ENCODE results near the gene CHAF1A. TPM values are rescaled to one million over a fixed set of nuclear protein-coding genes. Genes with fewer than 3 reads are reported as not detected.

The CHAF1A gene
- total RNA-seq, 1 experiment from 2014 or later: 12.9 TPM

DNA sequence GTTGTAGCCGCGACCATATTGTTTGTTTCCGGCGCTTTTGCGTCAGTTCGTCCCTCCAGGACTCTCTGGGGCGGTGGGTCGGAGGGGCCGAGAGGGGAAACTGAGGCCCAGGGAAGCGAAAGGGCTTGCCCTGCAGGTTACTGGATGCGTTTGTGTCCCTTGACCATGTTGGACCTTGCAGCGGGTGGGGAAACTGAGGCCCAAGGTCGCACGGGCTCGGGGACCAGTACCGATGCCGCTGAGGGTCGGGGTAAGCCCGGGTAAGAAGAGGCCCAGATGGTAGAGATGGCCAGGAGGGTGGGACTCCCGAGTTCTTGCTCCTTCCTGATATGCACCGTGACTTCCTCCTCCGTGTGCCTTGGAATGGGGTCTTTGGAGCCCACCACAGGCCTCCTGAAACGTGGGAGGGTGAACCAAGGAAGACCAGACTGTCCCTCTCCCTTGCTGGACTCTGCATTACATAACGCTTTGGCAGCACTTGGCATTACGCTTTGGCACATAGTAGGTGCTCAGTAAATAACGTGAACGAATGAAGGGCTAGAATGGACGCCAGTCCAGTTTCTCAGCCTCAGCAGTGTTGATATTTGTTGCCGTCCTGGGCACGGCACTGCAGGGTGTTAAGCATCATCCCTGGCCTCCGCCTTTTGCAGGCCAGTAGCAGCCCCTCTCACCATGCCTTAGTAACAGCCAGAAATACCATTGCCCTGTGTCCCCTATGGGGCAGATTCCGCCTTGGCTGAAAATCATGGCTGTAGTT lies 743 bp downstream of the CHAF1A start:
- DNase-seq (ENCODE audit: low read depth): no peak

DNA sequence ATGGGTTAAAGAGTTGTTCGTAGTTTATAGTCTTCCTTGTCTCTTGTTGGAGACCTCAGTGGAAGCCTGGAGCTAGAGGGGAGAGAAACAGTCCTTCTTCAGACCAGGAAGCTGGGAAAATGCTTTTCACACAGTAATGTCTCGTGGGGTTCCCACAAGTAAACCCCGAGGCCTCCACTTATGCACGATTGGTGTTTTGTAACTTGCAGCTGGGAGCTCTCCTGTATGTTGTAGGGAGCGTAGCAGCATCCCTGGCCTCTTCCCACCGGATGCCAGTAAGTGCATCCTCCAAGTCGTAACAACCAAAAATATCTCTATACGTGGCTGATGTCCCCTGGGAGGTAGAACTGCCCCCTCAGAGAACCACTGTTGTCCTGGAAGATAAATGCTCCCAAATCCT lies 3.5 kb downstream of the CHAF1A start:
- DNase-seq (ENCODE audit: low read depth): no peak

- no peak for DNase-seq (ENCODE audit: low read depth)
These were observed 4.2 kb downstream of the CHAF1A start for GRCh38 chr19:4406626-4407025.

DNA sequence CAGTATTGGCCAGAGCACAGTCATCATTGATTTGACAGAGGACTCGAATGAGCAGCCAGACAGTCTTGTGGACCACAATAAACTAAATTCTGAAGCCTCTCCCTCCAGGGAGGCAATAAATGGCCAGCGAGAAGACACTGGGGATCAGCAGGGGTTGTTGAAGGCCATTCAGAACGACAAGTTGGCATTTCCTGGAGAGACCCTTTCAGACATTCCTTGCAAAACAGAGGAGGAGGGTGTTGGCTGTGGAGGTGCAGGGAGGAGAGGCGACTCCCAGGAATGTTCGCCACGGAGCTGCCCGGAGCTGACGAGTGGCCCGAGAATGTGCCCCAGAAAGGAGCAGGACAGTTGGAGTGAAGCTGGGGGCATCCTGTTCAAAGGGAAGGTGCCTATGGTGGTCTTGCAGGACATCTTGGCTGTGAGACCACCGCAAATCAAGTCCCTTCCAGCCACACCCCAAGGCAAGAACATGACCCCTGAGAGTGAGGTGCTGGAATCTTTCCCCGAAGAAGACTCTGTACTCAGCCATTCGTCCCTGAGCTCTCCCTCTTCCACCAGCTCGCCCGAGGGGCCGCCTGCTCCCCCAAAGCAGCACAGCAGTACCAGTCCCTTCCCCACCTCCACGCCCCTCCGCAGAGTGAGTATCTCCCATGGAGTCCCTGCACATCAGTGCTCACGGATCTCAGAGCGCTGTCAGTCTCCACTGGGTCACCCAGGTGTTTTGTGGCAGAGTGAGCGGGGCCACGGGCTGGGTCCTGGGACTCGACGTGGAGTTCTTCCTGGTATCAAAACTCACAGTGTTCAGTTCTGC lies 6.9 kb downstream of the CHAF1A start:
- DNase-seq (ENCODE audit: low read depth): no peak

DNA sequence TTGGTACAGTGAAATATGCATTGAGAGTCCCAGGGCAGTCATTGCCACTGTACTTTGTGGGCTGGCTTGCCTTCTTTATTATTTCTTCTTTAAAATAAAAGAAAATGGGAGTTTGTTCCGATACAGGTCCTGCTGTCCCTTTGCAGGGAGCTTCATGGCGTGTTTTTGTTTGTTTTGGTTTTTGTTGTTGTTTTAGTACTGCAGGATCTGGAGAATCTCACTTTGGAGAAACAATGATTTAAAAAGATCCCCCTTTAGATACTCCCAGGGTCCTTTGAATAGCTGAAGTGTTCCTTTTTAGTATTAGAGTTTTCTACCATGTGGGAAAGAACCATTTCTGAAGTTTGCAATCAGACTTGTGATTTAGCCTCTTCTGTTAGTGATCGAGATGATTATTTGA lies 11.1 kb downstream of the CHAF1A start:
- DNase-seq (ENCODE audit: low read depth): no peak

- DNase-seq (ENCODE audit: low read depth): no peak
These were observed 11.8 kb downstream of the CHAF1A start for GRCh38 chr19:4414144-4414799.

GRCh38 chr19:4414800-4415321 lies 12.4 kb downstream of the CHAF1A start:
- no peak for DNase-seq (ENCODE audit: low read depth)

- DNase-seq (ENCODE audit: low read depth): no peak
These were observed 12.9 kb downstream of the CHAF1A start for GRCh38 chr19:4415352-4415751.

- no peak for DNase-seq (ENCODE audit: low read depth)
These were observed 13.8 kb downstream of the CHAF1A start for GRCh38 chr19:4416268-4416667.

- DNase-seq (ENCODE audit: low read depth): no peak
These were observed 21.1 kb downstream of the CHAF1A start for GRCh38 chr19:4423416-4424126.

DNA sequence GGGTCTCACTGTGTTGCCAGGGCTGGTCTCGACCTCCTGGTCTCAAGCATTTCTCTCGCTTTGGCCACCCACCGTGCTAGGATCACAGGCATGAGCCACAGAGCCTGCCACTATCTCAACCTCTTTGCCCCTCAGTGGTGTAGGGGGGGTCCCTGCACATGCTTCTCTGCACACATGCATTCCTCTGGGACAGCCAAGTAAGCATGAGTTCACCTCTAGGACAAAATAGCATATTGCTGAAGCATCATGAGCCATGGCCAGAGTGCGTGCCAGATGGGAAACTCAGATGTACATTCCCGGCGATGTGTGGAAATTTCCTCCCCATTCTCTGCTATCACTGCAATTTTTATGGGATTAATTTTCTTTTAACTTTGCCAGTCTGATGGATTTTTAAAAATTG lies 23.1 kb downstream of the CHAF1A start:
- DNase-seq (ENCODE audit: low read depth): no peak

- no peak for DNase-seq (ENCODE audit: low read depth)
These were observed 26.0 kb downstream of the CHAF1A start for GRCh38 chr19:4428326-4428975.

- DNase-seq (ENCODE audit: low read depth): no peak
These were observed 26.8 kb downstream of the CHAF1A start for GRCh38 chr19:4429256-4429655.

DNA sequence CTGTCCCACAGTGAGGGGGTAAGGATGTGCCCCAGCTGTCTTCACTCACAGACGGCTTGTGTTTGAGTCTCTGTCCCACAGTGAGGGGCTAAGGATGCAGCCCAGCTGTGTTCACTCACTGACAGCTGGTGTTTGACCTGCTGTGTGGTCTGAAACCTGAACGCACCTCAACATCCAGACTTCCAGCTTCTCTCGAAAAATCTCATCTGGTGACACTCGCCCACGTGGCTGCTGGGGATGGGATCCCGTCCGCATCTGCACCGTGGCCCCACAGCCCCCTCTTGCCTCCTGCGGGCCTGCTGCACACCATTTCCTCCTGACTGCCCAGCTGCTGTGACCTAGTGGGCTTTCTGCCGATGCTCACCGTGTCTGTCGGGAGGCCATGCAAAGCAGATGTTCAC lies 27.3 kb downstream of the CHAF1A start:
- DNase-seq (ENCODE audit: low read depth): no peak

DNA sequence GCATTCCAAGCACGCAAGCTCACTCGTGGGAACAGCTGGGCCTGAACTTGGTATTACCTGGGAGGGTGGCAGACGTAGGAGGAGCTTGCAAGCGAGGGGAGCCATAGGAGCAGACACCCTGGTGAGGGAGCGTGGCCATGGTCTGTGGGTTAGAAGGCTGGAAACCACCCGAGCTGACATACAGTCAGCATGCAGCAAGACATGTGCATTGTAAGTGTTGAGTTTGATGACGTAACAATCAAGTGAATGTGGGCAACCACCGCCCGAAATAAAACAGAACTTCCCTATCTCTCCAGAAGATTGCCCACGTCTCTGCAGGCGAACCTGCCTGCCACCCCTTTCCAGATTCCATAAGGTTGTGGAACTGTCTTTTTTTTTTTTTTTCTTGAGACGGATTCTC lies 28.3 kb downstream of the CHAF1A start:
- DNase-seq (ENCODE audit: low read depth): no peak

GRCh38 chr19:4431296-4431695 lies 28.9 kb downstream of the CHAF1A start:
- no peak for DNase-seq (ENCODE audit: low read depth)

GRCh38 chr19:4431808-4432674 lies 29.6 kb downstream of the CHAF1A start:
- no peak for DNase-seq (ENCODE audit: low read depth)

GRCh38 chr19:4432918-4433506 lies 30.6 kb downstream of the CHAF1A start:
- DNase-seq (ENCODE audit: low read depth): no peak

DNA sequence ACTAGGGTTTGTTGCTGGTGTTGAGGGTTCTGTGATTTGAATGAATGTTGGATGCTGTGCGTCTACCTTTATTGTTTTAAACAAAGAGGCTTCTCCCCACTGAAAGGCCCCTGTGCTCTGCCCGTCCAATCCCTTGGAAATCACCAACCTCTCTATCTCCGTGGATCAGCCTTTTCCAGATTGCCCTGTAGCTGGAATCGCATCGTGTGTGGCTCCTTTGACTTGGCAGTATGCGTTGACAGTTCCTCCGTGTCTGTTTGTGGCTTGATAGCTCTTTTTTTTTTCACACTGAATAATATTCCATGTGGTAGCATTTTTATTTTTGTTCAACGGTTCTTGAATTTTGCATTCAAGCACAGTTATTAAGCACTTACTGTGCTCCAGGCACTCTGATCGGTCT lies 32.0 kb downstream of the CHAF1A start:
- DNase-seq (ENCODE audit: low read depth): no peak

DNA sequence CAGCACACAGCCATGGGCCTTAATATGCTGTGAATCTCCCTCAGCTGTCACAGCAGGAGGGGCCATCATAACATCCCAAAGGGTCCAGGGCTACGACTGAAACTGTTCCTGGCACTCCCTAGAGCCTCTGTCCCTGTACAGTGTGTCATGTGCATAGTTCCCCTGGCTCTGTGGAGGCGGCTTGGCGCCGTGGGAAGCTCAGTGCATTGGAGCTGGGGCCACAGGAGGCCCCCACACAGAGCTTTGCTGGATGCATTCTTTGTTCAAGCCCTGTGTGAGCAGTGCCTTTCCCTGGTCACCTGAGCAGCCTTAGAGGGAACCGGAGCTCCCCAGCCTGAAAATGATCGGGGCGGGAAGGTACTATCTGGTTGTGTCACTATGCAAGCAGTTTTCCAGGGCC lies 33.8 kb downstream of the CHAF1A start:
- no peak for DNase-seq (ENCODE audit: low read depth)
